HG02798 (cell line): ENCODE results near the gene TMEM218.
"Not testable (repeated sequence)": the region's sequence is repeated elsewhere in the genome, so short reads cannot be mapped to it uniquely, and the experiment has no call there.

Experiments used
- ATAC-seq: cut with Tn5 transposase; IDR thresholded peaks from one replicate; pipeline ENCODE4 v1.9.1; 2021; ENCODE audit warnings: mild to moderate bottlenecking; ENCODE audit not compliant: unreplicated experiment, poor library complexity

The TMEM218 gene

DNA sequence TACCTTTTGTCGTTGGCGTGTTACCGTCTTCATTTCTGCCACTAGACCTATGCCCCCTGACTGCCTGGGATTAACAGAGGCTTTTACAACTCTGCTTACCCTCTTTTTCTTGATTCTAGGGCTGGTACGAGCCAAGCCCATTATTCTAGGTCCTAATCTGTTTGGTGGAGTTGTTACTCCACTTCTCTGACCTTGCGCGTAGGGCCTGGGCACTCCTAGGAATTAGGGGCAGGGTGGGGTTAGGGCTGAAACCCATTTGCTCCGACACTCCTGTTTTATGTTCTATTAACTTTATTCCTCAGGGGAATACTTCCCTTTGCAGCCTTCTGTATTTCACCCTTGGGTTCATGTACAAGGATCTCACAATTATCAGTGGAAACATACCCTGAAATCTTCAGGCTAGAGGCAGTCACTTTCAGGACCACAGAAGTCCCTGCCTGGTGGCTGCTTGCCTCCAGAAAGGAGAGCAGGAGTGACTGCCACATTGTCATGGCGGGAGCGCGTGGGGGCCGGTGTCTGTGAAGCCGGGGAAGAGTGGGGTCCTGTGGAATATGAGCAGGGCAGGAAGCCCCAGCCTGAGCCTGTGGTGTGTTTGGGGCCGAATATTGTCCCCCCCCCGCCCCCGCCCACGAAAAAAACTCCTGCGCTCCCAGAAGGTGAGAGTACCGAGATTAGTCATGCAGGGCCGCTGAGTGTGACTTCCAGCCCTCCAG lies 49.1 kb downstream of the TMEM218 start:
- ATAC-seq, result no peak

DNA sequence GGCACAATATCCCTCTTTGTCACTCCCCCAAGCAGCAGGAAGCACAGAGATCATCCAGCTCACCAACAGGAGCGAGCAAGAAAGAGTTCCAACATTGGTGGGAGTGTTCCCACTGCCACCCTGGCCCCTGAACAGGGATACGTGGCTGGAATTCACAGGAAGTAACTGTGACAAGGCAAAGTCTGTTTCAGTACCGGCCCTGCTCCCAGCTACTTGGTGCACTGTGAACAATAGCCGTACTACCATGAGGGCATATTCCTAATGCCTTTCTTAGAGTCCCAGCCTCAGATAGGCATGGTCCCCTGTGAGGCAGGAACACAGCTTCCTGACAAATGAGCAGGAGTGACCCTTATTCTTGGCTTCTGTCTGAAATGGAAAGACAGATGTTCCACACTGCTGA lies 50.1 kb downstream of the TMEM218 start:
- no peak for ATAC-seq

DNA sequence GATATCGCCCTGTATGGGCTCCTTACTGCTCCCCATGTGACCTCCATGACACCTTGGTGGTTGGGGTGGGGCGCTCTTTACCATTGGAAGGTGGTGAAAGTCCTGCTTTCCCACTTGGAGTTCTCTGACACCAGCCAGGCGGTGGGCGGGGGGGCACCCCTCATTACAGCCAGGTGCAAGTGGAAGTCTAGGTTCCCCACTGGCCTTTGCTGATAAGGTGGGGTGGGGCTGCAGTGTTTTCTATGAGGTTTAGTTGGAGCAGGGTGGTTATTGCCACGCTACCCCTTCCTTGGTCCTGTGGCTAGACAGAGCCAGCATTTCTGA lies 53.8 kb downstream of the TMEM218 start:
- no peak for ATAC-seq

DNA sequence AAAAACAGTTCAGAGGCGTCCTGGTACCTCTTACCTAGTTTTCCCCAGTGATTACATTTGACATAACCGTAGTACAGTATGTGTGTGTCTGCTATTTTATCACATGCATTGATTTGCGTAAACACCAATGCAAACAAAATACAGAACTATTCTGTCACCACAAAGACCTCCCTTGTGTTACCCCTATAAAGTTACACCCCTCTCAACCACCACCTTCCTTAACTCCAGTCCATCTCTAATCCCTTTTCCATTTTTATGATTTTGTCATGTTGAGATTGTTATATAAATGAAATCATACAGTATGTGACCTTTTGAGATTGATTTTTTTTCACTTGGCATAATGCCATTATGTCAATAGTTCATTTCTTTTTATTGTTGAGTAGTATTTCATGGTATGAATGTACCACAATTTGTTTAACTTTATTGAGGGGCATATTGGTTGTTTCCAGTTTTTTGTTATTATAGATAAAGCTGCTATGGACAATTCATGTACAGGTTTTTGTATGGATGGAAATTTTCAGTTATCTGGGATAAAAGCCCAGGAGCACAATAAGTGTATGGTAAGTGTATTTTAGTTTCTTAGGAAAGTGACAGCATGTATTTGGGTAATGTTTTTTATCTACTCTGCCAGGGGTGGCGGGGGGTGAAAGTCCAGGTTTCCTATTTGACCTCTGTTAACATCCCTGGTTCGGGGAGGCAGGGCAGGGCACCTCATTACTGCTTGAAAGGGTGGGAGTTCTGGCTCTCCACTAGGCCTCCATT lies 54.3 kb downstream of the TMEM218 start:
- no peak for ATAC-seq

DNA sequence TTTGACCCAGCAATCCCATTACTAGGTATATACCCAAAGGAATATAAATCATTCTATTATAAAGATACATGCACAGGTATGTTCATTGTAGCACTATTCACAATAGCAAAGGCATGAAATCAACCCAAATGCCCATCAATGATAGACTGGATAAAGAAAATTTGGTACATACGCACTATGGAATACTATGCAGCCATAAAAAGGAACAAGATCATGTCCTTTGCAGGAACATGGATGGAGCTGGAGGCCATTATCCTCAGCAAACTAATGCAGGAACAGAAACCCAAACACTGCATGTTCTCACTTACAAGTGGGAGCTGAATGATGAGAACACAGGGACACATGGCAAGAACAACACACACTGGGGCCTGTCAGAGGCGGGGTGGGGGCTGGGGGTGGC lies 55.3 kb downstream of the TMEM218 start:
- not testable (repeated sequence) for ATAC-seq

DNA sequence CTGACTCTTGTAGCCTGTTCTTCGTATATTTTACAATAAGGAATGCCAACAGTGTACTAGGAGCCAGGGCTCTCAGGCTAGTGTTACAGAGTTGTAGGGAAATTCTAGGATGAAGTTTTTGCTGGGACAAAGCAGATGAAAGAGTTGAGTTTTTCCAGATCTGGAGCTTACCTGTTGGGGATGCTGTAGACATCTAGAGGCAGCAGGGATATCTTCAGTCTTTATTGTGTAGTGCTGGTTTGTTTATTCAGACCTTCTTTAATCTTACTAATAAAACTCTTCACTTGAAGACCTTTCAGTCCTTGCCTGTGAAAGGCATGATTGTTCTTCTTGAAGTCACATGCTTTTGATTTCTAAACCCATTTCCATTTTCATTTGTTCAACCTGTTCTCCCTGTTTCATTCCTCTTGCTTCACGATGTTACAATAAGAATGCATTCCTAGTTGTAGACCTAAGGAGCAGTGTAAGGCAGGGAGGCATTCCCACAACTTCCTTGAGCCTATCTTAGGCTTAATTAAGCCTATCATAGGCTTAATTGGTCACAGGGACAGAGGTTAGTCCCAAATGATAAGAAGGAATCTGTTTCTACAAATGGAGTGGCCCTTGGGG lies 56.2 kb downstream of the TMEM218 start:
- no peak for ATAC-seq

DNA sequence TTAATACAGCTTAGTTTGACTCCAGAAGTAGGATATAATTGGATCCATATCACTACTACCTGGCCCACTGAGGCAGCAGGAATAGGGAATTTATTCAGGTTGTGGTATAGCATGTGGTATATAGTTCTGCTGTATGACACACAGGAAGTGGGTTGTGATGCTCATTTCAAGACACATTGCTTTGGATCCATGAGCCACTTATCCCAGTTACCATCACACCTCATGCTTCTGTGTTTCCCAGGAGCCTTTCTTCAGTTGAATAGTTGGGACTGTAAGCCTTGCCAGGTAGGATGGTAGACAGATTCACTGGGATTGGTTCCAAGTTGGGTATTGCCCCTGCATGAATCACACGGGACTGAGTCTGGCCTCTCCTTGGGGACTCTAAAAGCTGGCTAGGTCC lies 58.3 kb downstream of the TMEM218 start:
- no peak for ATAC-seq

DNA sequence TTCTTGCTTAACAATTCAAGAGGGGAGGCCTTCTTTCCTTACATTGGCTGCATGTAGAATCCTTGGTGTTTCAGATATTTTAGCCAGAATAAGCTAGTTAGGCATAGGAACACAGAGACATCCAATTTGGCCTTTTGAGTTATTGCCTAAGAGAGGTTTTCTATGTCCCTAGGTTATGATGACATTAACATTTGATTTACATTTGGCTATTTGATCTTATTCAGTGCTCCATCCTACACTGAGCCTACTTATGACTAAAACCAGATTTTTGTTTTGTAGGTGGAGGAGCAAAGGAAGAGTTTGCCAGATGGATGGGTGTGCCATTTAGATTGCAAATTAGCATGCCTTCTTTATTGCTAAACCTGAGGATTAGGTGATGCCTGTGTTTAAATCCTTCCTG lies 59.4 kb downstream of the TMEM218 start:
- ATAC-seq, result no peak

DNA sequence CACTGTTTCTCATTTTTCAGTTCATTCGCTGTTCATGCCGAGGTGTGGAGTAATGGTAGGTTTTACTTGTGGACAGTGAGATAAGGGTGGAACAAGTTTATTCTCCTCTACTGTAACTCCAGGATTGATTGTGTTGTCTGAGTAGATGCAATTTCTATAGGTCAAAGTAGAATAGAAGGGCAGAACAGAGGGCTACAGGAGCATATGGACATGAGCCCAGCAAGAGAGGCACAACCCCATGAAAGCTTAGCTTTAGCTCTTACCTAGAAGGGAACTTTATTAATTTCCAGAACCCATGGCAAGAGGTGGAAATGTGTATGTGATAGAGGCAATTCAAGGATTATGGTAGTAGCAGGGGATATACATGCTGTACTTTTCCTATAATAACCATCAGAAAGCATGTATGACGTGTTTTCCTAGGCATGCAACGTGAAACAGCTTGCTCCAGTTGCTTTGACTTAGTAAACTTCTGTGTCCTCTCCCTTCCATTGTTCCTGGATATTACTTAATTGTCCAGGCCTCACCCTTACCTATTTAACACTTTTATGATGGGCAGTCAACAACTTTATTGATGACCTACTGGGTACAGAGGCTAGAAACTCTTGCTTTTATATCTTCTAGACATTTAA lies 62.1 kb downstream of the TMEM218 start:
- ATAC-seq, result no peak
